Measurements from ENCODE around the gene ATP11B. TPM values are rescaled to one million over a fixed set of nuclear protein-coding genes. Genes with fewer than 3 reads are reported as not detected.

ATP11B gene
- total RNA-seq, 1 donor from 2014 or later: 32.3 TPM

DNA sequence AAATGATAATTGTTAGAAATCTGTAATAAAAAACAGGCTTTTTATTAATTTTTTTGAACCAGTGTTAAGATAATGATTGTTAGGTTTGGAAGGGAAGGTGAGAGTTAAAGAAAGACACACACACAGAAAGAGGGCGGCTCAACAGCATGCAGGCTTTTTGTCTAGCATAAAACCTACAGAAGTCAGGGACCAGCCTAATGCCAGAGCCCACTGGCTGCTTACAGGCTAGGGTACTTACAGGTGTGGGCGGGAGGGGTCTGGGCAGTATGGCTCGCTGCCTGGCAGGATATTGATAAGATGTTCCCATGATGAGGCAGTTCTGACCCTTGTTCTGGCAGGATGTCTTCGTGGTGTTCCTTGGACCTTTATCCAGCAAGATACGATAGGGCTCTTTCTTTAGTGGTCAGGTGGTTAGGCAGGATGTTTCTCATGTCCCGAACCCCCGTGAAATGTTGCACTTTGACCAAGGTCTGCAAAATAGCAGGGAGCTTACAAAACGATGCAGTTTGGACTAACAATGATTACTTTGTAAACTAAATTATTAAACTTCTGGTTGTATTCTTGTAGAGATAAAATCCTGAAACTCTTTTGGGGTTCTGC, 102.3 kb downstream of the ATP11B start:
- ATAC-seq (peak; percentile 54), DNase-seq (no peak)
- intact Hi-C loops (cut with micrococcal nuclease): no loop called here

DNA sequence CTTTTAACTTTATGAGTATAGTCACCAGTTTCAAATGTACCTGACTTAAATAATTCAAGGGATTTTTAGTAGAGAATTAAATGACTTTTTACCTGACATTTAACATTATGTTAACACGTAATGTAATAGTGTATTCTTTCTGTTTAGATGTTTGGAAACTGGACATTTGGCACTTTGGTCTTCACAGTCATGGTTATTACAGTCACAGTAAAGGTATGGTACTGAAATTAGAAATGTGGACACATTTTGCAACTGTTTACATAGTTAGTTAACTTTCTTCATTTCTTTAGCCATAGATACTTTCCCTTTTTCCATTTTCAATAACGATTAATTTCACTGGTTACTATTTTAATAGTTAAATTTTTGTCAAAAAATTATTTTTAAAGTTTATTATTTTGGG, 103.2 kb downstream of the ATP11B start:
- intact Hi-C loops (cut with micrococcal nuclease): no loop called here
- DNase-seq: no peak

DNA sequence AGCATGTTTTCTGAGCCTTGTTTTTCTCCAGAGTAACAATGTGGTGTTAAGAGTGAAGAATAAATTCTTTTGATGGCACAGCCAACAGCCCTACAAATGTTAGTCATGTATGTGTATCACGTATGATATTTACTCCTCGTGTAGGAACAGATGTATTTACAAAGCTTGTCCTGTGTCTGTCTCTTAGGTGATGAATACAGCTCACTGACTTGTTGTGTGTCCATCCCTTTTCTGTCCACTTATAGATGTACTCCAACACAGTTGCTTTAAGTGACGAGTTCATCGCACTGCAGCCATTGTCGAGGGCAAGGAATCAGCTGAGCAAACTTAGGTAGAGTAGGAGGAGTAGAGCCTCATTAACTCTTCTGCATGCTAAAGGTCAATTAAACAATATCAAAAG, 108.9 kb downstream of the ATP11B start:
- intact Hi-C loops (cut with micrococcal nuclease): no loop called here
- DNase-seq: no peak
- no peak for ATAC-seq

More for the DNA sequence above, 103.2 kb downstream of the ATP11B start:
- ATAC-seq: no peak

DNA sequence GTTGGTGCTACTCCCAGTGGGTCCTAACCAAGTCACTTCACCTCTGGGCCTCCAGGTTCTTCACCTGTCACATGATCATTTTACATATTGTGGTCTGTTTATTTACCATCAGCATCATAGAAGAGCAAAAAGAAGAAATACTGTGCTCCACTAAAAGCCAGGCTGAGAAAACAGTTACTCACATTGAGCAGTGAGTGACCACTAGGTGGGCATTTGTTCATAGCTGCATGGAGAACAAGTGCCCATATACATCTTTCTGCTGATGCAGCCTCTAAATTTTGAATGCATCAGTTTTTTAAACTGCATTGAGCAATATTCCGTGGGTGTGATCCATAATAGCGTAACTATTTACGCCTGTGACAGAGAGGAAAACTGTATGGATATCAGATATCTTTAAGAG, 110.9 kb downstream of the ATP11B start:
- intact Hi-C loops (cut with micrococcal nuclease): no loop called here
- DNase-seq: no peak
- no peak for ATAC-seq

DNA sequence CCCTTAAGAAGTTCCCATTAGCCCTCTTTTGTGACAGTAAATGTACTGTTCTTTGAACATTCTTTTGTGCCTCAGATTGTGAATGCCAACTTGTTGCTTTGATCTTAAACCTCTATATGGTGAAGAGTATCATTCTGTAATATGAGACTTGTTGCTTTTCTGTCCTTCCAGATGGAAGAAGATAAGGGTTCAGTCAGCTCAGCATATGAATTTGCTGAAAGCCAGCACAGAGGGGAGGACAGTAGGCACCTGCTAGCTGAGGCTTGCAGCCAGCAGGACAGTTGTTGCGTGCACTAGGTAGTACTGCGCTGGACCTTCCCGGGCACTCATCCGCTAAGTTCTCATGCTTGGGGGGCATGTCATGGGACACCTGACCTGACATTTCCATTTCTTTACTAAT, 112.3 kb downstream of the ATP11B start:
- intact Hi-C loops (cut with micrococcal nuclease): no loop called here
- DNase-seq (no peak), ATAC-seq (no peak)

DNA sequence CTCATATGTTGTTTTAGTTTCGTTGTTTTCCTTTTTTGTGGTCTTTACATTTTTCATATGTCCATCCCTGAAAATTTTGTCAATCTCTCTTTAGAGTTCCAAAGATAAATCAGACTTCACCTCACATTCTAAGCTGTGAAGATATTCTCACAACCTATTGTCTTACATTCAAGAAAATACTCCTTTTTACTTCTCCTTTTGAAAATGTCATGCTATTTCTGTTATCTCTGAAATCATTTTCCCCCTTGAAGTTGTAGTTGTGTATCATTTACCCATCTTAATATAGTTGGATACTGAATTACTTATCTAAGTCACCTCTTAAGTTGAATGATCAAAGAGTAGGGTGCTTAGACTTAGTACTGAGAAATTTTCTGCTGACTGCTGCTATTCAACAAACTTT, 112.7 kb downstream of the ATP11B start:
- intact Hi-C loops (cut with micrococcal nuclease): no loop called here

DNA sequence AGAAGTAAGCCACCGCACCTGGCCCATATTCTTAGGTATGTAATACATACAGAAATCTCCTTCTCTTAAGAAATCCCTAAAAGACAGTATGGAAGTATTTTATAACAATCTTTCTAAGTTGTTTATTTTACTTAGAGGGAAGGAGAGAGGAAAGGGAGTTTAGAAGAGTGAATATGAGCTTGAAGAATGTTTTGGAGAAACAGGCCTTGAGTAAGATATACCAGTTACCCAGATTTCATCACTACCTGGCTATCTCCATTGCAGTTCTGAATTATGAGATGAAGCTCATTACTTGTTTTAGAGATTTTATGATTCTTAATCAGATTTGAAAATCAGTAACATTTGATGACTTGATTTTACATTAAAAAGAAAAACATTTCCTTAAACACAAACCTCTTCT, 115.2 kb downstream of the ATP11B start:
- intact Hi-C loops (cut with micrococcal nuclease): no loop called here
- DNase-seq (no peak), ATAC-seq (no peak)

More for the DNA sequence above, 112.7 kb downstream of the ATP11B start:
- ATAC-seq: no peak
- no peak for DNase-seq

DNA sequence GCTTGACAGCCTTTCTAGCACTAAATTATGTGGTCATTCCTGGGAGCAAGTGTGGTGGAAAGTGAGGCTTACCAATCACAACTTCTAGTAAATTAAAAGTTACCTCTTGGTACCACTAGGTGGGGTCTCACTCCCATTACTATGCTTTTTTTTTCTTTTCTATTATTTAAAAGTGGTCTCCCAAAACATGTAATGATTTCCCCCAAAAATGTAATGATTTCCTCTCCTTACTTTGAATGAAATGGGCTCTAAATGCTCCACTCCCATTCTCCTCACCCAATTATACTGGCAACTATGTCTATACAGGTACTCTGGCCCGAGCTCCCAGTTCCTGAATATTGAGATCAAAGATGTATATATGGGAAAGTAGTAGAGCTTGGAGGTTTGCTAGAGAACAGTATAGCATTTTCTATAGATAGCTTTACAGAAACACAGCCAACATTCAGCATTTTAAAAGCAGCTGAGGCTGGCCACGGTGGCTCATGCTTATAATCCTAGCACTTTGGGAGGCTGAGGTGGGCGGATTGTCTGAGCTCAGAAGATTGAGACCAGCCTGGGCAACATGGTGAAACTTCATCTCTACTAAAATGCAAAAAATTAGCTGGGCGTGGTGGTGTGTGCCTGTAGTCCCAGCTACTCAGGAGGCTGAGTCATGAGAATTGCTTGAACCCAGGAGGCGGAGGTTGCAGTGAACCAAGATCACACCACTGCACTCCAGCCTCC, 116.2 kb downstream of the ATP11B start:
- intact Hi-C loops (cut with micrococcal nuclease): no loop called here
- DNase-seq: no peak
- no peak for ATAC-seq

DNA sequence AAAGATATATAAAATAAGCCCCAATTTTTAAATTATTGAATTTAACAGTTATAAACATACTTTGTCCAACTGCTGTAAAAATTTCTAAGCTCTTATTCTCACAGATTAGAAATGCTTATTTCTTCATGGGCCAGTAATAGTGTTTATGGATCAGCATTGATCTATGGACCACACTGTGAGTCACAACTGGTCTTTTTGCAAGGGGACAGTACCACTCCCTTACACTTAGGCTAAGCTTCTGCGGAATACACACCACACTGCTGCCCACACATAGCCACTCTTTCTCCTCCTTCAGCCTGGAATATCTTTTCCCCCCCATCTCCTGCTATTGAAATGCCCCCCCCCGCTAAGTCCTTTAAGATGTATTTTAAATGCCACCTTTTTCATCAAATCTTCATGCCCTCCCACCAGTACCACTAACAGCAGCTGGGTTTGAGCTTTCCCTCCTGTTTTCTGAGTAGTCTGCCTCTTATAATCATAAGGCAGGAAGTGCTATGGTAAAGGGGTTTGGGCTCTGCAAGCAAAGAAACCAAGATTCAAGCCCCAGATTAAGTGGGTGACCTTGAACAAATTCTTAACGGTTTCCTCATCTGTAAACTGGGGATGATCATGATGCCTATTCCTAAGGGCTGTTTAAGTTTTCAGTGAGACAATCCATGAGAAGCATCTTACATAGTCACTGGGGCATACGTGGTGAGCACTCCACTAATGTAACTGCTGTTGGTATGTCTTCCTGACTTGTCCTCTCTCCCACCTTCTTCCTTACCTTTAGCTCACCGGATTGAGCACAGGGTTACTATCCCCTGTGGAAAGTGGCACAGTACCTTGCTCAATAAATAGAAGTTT, 117.9 kb downstream of the ATP11B start:
- DNase-seq: no peak
- intact Hi-C loops (cut with micrococcal nuclease): no loop called here
- no peak for ATAC-seq

DNA sequence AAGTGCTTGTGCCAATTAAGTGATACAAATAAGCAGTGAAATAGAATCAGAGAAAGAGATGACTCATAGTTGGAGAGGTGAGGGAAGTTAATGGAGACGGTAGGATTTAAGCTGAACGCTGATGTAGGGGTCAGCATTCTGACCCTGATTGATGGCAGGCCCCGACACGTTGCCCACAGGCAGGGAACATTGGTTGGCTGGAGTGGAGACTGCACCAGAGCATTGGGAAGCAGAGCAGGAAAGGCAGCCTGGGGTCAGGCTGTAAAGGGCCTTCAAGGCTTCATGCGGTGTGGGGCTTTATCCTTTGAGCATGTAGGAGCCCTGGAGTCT, 118.4 kb downstream of the ATP11B start:
- DNase-seq (no peak), ATAC-seq (peak; percentile 29)
- intact Hi-C loops (cut with micrococcal nuclease): no loop called here

DNA sequence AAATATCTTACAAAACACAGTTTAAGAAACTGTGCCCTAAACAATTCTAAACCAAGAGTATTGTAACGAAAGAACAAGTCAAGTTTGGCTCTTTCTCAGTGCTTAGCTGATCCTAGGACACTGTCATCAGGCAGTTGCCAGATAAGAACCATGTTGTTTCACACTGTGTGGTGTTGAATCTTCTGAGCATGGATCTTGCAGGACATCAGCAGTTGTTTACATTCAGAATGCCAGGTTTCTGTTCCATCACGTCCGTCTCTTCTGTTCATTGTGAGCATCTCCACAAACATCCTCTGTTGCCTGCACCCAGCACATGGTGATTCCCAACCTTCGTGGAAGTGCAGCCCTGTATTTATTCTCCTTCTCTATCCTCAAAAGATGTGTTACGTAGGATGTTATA, 119.2 kb downstream of the ATP11B start:
- DNase-seq: no peak
- peak; percentile 69 for ATAC-seq
- intact Hi-C loops (cut with micrococcal nuclease): no loop called here

DNA sequence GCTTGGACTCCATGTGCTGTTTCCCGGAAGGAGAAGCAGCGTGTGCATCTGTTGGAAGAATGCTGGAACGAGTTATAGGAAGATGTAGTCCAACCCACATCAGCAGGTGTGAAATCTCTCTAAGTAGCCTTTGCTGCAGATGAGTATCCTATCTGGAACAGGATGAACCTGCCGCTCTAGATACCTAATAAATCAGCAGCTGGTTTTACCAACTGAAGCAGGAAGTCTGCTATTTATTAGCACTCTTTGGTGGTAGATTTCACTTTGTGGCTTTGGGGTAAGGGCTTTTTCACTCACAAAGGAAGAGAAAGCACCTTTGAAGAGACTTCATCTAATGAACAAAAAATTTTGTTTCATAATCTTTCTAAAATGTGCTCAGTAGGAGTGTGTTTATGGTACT, 120.6 kb downstream of the ATP11B start:
- ATAC-seq: no peak
- DNase-seq: no peak
- intact Hi-C loops (cut with micrococcal nuclease): no loop called here

DNA sequence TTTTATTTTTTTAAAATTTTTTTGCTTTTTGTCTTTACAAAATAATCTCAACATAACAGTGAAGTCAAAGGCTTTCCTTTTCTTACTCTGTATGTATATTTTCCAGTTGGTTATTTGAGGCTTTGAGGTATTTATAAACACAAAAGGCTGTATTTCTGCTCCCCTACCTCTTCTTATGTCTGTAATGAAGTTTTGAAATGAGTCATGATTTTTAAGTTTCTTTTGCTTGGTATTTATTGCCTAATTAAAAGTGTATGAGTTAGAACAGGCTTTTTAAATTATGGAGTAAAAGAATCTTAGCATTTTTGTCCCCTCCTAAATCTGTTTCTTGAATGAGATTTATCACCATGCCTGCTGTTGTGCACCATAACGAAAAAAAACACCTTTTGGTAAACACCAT, 121.0 kb downstream of the ATP11B start:
- intact Hi-C loops (cut with micrococcal nuclease): no loop called here
- ATAC-seq (no peak), DNase-seq (no peak)

DNA sequence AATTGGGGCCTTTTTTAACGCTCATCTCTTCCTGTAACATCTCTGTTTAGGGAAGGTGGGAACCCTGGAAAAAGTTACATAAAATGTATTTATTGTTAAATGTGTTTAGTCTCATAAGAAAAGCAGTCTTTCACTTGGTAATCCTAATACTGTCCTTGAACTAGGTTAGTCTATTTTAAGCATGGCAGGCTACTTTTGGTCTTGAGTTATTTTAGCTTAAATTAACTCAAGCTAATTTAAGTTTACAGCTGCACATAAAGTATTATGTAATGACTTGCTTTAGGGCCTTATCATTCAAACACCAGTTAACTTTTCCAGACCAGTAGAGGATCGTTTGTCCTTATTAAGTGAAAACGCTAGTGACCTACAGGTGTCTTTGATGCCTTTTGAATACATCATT, 123.8 kb downstream of the ATP11B start:
- ATAC-seq (peak; percentile 50), DNase-seq (no peak)
- intact Hi-C loops (cut with micrococcal nuclease): no loop called here

DNA sequence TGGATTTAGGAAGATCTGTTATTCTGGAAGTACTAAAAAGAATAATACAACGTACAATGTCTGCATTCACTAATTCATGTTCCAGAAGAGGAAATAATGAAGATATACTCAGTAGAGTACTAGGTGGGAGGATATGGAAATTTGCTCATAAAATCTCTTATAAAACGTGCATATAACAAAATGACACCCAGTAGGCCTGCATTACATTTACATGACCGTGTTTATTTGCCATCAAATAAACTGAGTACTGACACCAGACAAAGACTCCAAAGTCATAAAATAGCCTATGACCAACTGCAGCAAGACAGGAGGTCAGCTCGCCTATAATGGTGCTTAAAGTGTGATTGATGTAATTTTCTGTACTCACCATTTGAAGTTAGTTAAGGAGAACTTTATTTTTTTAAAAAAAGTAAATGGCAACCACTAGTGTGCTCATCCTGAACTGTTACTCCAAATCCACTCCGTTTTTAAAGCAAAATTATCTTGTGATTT, 126.6 kb downstream of the ATP11B start:
- intact Hi-C loops (cut with micrococcal nuclease): no loop called here
- no peak for ATAC-seq
- no peak for DNase-seq

DNA sequence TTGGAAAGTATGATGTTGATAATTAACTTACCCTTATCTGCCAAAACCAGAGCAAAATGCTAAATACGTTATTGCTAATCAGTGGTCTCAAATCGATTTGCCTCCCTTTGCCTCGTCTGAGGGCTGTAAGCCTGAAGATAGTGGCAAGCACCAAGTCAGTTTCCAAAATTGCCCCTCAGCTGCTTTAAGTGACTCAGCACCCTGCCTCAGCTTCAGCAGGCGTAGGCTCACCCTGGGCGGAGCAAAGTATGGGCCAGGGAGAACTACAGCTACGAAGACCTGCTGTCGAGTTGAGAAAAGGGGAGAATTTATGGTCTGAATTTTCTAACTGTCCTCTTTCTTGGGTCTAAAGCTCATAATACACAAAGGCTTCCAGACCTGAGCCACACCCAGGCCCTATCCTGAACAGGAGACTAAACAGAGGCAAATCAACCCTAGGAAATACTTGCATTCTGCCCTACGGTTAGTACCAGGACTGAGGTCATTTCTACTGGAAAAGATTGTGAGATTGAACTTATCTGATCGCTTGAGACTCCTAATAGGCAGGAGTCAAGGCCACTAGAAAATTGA, 127.3 kb downstream of the ATP11B start:
- DNase-seq (no peak), ATAC-seq (peak; percentile 39)
- intact Hi-C loops (cut with micrococcal nuclease): no loop called here

DNA sequence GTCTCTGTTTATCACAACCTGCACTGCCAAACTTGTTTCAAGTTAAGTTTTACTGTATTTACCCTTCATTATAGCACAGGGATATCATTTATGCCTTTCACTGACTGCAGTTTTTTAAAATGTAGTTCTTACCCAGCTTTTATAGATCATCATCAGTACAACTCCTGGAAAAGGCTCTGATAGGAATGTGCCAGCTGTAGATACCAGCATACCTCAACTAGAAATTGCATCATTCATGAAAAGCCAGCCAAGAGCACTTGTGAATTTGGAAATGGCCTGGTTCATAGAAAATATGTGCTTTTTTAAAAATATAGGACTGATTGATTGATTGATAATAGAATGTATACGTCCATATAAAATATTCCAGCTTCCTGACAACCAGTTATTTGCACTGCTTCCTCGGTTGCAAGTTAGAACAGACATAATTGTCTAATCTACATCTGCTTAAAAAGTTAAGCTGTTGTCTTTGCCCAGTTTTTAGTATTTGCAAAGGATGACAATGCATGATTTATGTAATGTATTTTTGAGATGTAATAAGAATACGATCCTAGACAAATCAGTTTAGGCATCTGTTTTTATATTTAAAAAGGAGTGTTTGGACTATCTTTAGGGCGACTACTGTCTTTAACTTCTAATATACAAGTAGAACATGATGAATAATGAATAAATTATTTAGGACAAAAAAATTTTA, 128.5 kb downstream of the ATP11B start:
- intact Hi-C loops (cut with micrococcal nuclease): no loop called here
- DNase-seq (no peak), ATAC-seq (no peak)

DNA sequence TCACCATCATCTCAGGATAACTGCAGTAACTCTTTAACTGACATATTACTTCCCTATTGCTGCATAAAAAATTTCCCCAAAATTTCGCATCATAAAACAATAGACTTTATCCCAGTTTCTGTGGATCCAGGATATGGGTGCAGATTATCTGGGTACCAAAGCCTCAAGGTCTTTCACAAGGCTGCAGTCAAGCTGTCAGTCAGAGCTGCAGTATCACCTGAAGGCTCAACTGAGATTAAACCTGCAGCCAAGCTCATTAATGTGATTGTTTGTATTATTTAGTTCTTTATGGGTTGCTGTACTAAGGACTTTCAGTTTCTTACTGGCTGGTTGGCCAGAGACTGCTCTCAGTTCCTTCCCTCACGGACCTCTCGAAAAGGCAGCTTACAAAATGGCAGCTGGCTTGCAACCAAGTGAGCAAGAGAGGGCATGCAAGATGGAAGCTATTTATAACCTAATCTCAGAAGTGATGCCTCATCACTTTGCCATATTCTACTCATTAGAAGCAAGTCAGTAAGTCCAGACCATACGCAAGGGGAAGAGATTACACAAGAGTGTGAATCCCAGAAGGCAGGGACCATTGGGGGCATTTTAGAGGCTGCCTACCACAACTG, 132.1 kb downstream of the ATP11B start:
- ATAC-seq (peak; percentile 84), DNase-seq (peak; percentile 37)
- intact Hi-C loops (cut with micrococcal nuclease): no loop called here

DNA sequence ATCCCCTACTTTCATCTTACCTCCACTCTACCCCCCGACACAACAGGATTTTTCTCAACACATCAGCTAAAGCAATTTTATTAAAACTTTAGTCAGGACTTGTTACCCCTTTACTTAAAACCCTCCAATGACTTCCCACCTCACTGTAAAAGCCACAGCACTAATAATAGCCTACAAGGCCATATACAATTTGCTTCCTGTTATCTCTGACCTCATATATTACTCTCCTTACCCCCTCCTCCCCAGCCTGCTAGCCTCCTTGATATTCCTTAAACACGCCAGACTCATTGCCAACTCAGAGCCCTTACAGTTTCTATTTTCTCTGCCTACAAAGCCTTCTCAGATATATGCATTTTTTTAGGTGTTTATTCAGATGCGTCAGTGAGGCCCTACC, 132.6 kb downstream of the ATP11B start:
- DNase-seq (no peak), ATAC-seq (peak; percentile 30)
- intact Hi-C loops (cut with micrococcal nuclease): no loop called here
